ENCODE measurements around the gene CATSPER4.

The CATSPER4 gene

DNA sequence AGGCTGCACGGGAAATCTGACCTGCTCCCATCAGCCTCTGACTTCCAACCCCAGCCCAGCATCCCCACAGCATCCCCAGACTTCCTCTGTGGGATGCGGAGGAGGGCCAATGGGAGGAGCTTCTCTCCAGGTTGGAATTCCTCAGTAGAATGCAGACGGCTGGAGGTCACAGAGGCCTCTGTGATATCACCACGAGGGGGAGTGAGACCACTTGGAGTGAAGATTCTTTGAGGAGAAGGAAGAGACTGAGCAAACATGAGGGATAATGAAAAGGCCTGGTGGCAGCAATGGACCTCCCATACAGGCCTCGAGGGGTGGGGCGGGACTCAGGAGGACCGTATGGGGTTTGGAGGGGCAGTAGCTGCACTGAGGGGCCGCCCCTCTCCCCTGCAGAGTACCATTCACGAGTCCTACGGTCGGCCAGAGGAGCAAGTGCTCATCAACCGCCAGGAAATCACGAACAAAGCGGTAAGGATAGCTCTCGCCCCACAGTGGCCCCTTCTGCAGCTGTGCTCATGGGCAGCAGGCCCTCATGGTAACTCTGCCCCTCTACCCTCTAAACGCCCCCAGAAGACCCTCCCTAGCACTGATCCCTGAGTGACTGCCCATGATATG is at the start of gene CATSPER4:
Gene CATSPER4 (plus strand): TSS at position 230 of the 615 bp plus-strand sequence. CDS start 26 bp downstream, at position 256.
- DNase-seq = no peak

DNA sequence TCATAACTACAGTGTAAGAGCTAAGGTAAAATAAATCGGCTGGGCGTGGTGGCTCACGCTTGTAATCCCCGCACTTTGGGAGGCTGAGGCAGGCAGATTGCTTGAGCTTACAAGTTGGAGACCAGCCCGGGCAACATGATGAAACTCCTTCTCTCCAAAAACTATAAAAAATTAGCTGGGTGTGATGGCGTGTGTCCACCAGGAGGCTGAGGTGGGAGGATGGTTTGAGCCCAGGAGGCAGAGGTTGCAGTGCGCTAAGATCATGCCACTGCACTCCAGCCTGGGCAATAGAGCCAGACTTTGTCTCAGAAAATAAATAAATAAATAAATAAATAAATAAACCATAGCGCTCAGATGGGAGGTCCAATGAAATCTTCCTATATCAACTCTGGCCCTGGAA is 48.2 kb upstream of the CATSPER4 start:
- DNase-seq = no peak

DNA sequence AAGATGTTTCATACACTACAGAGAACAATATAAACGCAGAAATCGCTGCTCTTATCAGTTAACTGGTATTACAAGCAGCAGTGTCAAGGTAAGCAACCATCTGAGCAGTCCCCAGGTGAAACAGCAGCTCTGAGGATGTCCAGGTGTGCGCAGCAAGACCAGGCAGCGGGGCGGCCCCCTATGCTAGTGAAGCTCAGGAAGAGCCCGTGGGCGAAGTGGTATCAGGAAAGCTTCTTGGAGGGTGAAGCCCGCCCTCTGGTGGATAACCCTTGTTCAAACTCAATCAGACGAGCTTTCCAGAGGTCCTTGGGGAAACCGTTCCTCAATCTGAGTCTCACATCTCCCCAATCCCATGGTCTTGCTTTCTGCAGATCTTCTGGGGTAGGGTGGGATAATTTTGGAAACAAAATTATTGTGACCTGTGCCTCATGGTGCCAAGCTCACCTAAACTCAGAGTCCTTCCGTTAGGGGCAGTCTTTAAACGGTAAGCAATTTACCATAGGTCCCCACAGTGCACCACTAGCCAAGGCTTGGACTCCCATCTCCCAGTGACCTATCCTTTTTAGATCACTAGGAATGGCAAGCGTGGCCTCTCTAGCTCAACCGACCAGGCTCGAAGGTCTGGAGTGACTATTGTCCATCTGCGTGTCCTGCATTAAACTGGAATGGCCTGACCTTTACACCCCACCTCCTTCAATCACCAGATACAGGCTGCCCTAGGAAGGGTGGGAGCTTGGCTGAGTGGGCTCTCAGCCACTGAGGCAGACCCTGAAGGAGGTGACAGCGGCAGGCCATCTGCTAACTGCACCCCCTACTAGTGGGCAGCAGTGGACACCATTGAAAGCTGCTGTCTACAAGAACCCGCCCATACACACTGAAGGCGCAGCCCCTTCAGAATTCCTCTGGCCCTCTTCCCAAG is 45.1 kb upstream of the CATSPER4 start:
- peak; percentile 78 to 88 for DNase-seq

DNA sequence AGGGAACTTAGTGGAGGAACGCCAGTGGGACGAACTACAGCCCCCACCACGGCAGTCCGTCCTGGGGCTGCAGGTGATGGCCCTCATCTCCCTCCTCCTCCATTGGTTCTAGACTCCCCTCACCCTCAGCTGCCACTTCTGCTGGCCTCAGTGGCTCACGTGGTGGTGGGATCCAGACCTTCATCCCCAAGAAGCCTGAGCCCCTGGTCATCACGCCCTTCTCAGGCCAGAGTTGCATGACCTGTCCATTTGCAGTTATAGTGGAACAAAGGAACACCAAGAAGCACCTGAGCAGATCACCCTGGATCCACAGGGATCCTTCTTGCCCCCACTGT is 44.5 kb upstream of the CATSPER4 start:
- DNase-seq = no peak

DNA sequence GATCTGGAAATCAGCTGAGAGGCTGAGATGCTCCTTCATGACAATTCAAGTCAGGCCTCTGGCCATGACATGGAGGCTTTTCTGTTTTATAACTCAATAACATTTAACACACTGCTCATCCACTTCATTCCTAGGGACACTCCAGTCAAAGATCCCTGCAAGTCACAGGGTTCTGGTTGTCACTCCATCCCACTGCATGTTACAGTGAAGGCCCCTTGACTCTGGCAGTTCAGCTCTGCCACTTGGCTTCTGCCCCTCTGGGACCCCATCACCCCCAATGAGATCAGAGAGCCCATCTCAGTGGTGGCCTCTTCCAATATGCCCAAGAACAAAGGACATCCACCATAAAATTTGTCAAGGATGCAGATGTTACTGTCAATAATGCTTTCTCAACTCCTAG is 41.5 kb upstream of the CATSPER4 start:
- no peak for DNase-seq

DNA sequence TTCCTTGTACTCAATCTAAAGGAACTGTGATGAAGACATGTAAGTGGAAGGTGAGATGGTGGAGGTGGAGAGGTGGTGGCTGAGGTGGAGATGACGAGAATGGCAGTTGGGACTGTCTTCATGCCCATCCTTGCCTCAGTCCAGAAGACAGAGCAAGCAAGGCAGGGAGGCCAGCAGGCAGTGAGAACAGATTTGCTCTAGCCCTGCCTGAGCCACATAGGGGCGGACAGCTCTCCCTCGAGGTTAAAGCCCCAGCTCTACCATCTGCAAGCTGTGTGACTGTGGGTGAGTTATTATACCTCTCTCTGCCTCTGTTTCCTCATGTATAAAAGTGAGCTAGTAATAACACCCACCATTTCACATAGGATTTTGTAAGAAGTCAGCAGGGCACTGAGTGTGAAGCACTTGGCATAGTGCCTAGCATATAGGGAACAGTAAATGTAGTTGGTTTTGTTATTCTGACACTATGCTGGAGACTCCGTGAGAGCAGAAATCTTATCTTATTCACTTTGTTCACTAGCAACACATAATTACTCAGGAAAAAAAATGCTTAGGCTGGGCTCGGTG is 36.4 kb upstream of the CATSPER4 start:
- no peak for DNase-seq

DNA sequence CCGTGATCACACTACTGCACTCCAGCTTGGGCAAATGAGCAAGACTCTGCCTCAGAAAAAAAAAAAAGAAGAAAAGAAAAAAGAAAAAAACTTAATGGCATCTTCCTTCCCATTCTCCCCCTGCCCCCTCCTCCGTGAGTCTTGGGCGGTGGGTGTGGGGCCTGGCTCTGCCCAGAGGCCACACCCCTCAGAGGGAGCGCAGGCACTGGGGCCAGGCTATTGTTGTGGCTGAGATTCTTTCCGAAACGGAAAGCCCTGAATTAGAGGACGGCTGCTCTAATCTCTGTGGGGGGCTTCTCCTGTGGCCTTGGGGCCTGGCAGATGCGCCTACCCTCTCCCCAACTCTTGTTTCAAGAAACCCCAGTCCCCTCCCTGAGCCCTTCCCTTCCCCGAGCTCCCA is 35.7 kb upstream of the CATSPER4 start:
- DNase-seq = no peak

DNA sequence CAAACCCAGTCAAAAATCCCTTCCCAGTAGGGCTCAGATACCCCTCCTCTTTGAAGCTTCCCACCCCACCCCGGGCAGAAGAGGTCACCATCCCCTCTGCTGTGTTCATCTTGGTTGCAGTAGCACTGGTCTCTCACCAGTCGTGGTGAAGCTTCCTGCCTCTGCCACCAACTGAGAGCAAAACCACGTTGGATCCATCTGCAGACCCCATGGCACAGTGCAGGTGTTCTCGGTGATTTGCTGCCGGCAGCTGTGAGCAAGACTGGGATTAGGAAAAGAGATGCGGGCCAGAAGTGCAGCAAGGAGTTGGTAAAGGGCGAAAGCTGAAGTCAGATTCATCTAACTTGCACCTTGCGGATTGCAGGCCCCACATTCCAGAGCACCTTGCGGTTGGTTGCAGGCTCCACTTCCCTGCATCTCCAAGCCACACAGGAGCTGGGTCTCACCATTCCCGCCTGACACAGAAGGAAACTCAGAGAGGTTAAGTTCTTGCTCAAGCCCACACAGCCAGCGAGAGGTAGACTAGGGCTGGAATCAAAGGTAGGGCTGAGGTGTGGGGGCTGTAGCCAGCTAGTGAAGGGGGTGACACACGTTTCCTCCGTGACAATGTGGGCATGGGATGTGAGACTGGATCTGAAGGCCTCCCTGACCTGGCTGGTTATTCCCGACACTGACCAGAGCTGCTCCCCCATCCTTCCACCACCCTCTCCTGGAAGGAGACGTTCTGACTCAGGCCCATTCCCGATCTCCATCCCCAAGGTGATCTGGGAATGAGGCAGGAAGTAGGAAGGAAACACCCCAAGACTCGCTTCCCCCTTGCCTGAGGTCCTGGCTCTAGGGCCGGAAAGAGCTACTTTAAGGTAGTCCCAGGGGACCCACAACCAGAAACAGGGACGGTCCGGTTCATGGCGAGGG is 34.8 kb upstream of the CATSPER4 start:
- DNase-seq = no peak

DNA sequence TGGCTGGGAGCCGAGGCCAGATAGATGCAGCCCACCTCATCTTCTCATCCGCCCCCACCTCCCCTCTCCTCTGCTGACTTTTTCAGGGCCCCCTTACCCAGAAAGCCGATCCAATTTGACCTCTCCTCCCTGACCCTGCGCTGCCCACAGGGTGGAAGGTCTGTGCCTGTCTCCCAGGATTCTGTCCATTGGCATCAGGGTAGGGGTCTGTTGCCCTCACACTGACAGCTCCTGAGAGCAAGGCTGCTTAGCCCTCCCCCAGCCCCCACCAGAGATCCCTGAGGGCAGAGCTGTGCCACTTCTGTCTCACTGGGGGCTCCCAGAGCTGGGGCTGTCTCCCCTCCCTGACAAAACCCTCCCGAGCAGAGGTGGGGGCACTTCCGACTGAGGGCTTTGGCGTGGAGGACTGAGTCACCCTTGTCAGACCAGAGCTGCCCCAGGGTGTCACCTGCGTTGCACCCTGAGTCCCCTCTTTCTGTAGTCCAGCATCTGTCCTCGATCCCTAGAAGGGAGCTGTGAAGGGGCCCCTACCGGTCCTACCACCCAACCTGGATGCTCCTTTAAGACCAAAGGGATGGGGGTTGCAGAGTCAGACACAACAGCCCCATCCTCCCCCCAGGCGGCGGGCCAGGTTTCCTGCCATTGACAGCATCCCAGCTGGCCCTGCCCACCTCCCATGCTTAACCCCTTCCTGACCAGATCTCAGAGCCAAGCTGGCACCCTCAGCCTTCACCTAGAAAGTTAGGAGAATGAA is 33.9 kb upstream of the CATSPER4 start:
- no peak for DNase-seq

DNA sequence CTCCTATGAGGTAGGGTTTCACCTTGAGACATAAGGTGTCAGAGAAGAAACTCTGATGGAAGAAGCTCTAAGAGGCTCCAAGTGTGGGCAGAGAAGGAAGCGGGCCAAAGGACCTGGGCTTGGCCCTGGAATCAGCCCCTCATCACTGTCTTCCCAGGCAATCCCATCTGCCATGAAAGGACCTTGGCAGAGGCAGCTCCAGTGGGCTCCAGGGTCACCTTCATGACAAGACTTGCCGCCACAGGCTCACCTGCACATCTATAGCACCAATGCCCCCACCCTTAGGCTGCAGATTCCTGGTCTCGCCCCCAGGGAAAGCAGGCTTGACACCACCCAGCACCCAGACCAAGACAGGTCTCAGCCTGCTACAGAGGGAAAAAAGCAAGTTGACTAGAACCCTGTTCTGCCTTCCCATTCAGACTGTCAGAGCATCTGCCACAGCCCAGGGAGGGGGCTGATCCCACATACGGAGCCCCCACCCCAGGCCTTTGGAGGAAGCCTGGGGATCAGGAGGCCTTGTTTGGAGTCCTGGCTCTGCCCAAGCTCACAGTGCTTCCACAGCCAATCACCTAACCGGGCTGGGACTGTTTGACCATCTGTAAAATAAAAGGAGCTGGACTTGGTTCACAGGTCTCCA is 32.0 kb upstream of the CATSPER4 start:
- DNase-seq = no peak

DNA sequence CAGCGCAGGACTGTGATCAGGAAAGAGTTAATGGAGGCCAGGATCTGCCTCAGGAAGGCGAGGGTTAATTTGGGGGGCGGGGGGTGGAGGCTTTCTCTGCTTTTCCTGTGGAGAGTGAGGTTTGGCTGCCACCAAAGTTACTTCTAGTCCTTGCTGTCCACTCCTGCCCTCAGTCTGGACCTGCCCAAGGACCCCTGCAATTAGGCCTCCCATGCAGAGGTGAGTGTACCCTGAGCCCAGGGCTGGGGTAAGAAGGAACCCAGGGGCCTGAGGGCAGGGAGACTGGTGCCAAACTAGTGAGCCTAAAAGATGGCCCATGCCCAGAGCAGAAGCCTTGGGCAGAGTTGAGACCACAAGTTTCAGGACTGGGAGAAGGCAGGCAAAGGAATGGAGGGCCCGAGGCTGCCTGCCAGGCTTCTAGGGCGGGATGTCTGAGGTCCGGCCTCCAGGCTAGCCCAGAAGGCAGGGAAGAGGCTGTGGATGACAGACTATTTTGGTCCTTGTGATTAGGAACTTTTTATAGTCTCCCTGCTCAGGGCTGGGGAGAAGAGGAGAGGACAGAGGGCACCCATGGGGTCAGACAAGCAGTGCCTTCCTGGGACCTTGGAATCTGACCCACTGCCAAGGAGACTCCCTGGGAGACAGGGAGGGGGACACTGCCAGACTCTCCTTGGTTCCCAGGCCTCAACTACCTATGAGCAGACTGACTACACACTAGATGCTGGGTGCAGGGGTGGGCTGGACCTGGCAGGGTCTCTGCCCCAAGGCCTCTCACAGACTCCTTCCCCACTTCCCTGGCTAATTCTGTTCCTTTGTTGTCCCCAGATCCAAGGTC is 31.3 kb upstream of the CATSPER4 start, which contains the start of gene FAM110D:
Gene FAM110D (plus strand): TSS at position 172 of the 835 bp plus-strand sequence. CDS start 2,213 bp downstream, outside the sequence.
- no peak for DNase-seq

DNA sequence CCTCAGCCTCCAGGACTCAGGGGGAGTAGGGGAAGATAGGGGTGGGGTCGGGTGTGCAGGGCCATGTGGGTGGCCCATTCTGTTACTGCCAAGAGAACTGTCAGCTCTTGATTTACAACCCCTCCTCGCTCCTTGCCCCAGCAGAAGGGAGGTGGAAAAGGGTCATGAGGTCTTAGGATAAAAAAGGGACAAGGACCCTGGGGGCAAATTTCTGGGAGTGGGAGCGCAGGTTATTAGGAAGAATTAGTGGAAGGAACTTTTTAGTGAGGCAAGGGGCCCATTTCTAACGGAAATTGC is 30.7 kb upstream of the CATSPER4 start:
- no peak for DNase-seq

DNA sequence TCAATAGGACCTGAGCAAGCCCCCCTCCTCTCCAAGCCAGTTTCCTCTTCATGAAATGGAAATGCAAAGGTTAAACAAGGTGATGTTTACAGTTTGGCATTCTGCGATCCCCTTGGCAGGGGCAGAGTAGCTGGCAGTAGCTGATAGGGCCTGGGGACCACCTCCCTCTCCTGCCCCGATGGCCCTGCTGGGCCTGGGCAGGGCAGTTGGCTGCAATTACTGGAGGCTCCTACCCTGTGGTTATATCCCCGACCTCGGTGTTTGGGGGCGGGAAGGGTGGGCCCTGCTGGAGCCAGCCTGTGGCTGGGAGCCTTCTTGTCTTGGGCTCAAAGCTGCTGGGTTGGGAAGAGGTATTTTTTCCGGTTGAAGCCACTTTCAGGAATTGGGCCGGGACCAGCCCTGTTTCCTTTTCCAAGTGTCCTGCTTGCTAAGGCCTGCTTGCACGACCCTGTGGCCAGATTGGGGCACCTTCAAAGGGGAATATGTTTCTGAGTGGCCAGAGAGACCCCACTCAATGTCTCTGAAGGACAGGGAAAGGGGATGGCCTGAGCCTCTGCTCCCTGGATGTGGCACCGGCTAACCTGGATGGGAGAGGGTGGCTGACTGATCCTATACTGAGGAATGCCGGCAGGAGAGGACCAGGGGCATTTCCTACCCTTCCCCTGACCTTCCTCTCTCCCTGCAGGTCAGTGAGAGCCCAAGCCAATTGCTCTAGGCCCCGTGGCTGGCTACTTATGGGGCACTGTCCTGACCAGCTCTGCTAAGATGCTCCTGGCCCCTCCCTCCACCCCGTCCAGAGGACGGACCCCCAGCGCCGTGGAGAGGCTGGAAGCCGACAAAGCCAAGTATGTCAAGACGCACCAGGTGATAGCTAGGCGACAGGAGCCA is 29.6 kb upstream of the CATSPER4 start:
- no peak for DNase-seq

DNA sequence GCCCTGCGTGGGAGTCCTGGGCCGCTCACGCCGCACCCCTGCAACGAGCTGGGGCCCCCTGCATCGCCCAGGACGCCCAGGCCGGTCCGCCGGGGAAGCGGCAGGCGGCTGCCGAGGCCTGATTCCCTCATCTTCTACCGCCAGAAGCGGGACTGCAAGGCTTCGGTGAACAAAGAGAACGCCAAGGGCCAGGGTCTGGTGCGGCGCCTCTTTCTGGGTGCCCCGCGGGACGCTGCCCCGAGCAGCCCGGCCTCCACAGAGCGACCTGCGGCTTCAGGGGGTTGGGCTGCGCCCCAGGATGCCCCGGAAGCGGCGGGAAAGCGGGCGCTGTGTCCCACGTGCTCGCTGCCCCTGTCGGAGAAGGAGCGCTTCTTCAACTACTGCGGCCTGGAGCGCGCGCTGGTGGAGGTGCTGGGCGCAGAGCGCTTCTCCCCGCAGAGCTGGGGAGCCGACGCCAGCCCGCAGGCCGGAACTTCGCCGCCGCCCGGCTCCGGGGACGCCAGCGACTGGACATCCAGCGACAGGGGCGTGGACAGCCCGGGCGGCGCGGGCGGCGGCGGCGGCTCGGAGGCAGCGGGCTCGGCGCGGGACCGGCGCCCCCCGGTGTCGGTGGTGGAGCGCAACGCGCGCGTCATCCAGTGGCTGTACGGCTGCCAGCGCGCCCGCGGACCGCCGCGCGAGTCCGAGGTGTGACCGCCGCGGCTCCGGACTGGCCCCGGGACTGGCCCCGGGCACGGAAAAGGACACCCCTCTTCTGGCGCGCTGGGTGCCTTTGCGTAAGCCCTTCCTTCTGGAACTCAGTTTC is 28.8 kb upstream of the CATSPER4 start:
- DNase-seq = no peak

DNA sequence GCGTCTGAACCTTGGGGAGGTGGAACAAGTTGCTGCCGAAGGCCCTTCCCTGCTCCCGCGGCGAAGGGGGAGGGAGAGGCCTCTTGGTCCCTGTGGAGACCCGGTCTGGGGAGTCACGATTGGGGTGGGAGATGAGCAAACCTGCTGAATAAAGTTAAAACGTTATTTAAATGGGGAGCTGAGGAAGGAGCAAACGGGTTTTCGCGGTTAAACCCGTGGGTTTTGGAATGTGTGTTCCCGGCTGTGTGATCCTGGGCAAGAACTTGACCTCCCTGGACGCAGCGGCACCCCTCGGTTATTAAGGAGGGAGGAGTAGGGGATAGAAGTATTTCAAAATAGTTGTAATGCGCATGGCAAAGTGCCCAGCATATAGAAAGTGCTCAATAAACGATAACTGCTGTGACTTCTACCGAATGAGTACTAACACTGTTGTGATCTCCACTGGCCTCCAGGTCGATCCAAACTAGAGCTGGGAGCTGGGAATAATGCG is 28.1 kb upstream of the CATSPER4 start:
- DNase-seq = no peak

DNA sequence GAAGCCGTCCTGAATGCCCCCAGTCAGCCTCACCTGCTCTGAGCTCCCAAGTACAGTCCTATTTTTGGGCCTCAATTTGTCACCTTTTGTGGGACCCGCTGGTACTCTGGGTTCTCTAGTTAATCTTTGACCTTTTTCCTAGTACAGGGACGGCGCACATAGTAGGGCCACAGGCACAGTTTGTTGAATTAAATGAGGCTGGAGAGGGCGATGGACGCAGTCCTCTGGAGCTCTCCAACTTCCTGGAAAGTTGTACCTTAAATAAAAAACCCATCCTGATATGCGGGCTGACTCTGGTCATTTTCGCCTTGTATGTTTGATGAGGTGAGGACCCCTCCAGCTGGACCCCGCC is 26.7 kb upstream of the CATSPER4 start:
- DNase-seq = no peak

DNA sequence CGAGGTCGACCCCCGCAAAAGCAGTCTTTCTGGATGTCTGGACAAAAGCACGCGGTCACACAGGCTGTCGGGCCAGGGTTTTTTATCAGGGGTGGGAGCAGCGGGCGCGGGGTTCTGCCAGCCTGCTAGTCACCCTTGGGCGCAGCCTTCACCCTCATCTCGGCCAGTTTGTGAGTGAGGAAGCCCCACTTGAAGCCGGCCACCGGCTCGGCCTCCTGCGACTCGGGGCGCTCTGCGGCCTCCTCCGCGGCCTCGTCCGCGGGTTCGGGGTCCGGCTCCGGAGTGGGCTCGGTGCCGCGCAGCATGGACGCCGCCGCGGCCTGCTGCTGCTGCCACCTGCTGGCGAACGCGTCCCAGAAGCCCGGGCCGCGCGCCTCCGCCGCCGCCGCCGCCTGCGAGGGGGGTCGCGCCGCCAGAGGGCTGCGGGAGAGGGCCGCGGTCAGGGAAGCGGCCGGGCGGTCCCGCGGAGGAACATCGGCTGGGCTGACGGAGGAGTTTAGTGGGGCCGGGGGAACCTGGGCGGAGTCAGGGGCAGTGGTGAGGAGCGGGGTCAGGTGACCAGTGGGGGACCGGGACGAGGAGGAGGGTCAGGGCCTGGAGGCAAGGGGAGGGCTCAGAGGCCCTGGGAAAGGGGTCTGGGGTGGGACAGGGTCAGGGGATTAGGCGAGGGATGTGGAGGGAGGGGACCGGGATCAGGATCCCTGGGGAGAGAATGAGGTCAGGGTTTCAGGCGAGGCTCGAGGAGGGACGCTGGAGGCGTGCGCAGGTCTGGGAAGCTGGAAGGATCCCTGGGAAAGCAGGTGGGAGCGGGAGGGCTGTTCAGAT is 26.2 kb upstream of the CATSPER4 start:
- no peak for DNase-seq
